Measurements from ENCODE around the gene XRCC3.
"Not testable (repeated sequence)": the region's sequence is repeated elsewhere in the genome, so short reads cannot be mapped to it uniquely, and the experiment has no call there.

Gene XRCC3

DNA sequence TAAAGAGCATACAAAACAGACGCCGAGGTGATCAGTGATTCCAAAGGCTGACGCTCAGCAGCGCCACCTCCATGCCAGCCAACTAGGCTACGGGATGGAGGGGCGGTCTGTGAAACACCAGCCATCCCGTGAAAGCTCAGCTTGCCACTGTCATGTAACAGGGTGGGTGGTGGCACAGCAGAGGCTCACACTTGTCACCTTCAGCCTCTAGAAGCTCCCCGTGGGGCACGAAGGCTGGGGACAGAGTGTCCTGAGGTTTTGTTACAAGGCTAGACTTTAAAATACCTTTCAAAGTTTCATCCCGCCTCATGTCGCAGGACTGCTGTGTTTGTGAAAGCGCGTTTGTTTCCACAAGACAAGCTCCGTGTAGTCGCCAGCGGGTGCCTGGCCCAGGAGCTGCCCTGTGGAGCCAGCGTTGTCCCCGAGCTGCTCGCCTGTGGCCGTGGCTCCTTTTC lies 20.7 kb downstream of the XRCC3 start:
- no peak for DNase-seq (ENCODE audit: low spot score)

DNA sequence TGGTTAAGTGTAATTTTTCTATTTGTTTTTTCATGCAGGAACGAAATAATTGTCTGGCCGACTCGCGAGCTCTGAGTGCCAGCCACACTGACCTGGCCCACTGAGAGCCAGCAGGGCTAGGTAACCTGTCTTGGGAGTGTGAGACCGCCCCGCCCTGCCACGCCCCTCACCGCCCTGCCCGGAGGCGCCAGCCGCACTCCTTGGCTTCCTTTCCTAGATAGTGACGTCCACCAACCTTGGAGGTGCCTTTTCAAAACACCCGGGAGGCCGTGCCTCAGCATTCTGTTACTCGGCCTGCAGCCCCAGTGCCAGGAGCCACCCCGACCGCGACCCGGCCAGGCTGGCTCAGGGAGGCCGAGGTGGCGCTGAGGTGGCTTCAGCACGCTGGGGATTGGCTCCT lies 21.7 kb downstream of the XRCC3 start:
- DNase-seq (ENCODE audit: low spot score): no peak

DNA sequence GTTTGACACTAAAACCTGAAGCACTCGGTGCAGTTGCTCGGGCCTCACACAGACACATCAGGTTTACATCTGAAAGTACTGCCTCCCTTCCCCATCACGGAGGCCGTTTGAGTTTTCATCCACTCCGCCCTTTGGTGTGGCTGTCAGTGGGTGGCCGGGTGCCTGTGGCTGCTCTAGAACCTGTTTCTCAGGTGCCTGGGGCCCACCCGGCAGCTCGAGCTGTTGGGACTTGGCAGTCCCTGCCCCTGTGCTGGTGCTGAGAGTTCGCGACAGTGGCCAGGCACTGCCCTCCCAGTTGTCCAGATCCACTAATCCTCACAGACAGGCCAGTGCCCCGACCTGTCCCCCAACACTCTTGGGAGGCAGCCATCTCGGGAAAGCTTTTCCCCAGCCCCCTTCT lies 22.4 kb downstream of the XRCC3 start:
- DNase-seq (ENCODE audit: low spot score): no peak

DNA sequence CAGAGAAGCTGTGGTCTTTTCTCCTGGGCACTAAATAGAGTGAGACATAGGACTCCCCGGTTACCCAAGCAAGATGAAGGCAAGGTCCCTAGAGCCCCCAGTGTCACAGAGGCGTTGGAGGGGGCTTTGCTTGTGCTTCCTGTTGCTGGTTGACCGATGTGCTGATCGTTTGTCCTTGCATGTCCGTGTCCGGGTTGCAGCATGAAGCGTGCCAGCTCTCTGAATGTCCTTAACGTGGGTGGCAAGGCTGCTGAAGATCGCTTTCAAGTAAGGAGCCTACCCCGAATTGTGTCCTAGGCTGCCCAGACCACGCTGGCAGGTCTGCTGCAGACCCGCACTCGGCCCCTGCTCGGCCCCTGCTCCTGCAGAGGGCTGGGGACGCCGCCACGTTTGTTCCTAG lies 23.1 kb downstream of the XRCC3 start:
- no peak for DNase-seq (ENCODE audit: low spot score)

DNA sequence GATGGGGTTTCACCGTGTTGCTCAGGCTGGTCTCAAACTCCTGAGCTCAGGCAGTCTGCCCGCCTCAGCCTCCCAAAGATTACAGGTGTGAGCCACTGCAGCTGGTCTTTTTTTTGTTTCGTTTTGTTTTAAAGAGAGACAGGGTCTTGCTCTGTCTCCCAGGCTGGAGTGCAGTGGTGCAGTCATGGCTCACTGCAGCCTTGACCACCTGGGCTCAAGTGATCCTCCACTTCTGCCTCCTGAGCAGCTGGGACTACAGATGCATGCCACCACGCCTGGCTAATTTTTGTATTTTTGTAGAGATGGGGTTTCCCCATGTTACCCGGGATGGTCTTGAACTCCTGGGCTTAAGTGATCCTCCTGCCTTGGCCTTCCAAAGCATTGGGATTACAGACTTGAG lies 23.6 kb downstream of the XRCC3 start:
- DNase-seq (ENCODE audit: low spot score): not testable (repeated sequence)

DNA sequence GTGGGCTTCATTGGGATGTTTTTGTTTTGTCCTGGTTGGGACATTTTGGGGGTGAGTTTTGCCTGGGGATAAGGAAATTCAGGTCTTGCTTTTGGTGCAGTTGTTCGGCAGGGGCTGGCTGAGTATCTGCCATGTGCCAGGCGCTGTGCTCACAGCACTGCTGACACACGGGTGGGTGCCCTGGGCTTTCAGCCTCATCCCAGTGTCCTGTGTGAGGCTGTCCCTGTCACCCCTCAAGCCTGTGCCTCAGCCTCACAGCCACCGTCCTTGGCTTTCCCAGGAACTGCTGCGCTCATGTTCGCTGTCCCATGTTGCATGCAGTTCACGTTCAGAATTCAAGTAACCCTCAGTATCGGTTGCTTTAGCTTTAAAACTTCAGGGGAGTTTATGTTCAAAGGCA lies 24.9 kb downstream of the XRCC3 start:
- DNase-seq (ENCODE audit: low spot score): no peak

DNA sequence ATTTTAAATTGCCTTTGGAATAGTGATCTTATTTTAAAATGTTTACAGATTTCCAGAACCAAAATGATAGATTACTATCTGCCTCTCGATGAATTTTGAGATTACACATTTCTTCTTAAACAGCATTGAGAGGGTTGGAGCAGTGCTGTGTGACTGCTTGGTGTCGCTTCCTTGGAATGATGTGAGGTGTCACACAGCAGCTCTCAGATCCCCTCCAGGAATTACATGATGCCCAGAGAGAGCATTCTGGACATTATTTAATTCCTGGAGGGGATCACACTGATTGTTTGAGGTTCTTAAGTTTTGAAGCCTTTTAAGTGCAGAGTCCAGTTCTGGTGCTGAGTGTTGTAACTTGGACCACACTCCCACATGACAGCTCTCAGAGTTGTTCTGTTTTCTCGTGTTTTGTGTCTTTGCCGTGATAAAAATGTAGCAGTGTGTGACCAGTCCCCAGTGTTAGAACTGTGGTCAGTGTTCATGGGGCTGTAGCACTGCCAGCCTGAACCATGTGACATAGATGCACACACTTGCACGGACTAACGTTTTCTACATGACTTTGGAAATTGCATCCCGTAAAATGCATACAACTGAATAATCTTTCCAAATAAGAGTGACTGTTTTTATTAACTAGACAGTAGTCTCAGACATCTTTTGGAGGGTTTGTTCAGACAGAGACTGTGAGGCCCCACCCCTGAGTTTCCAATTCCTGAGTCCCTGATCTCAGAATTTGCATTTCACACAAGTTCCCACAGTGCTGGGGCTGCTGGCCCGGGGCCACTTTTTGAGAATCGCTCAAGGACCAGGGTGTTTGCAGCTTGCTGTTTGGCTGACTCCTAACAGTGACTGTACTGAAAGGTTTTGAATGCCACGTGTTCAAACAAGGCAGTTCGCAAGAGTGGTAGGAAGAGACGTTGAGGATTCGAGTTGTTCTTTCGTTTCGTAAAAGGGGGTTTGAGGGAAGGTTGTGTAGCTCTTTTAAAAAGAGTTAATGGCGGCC lies 26.0 kb downstream of the XRCC3 start:
- DNase-seq (ENCODE audit: low spot score): no peak

DNA sequence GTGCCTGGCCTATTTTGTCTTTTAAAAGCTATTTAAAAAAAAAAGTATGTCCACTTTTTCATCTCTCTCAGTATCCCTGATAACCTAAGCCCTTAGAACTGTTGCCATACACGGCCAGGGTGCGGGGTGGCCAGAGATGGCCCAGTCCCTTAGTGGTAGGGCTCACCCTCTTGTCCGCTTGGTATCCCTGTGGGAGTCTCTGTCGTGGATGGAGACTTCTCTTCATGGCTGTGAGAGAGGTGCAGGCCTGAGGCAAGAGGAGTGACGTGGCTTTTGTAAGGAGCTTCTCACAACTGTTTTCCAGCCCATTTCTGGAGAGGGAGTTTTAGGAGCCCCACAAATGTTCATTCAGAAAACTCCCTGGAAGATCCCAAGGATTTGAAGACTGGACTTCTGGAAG lies 26.8 kb downstream of the XRCC3 start:
- no peak for DNase-seq (ENCODE audit: low spot score)

DNA sequence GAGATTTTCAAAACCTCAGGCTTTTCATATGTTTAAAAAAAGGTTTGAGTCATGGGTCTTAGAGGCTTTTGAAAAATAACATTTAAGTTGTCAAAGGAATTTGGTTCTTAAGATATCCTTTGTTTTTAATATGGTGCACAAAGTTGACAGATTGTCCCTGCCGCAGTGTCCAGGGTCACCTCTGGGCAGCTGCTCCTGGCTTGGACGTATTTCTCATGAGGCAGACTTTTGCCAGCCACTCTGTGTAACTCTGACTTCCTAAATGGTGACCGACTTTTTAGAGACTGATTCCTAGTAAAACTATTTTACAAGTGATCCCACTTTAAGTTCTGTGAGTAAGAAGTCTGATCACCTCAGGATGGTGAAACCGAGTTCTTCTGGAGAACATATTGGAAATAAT lies 27.5 kb downstream of the XRCC3 start:
- DNase-seq (ENCODE audit: low spot score): no peak

DNA sequence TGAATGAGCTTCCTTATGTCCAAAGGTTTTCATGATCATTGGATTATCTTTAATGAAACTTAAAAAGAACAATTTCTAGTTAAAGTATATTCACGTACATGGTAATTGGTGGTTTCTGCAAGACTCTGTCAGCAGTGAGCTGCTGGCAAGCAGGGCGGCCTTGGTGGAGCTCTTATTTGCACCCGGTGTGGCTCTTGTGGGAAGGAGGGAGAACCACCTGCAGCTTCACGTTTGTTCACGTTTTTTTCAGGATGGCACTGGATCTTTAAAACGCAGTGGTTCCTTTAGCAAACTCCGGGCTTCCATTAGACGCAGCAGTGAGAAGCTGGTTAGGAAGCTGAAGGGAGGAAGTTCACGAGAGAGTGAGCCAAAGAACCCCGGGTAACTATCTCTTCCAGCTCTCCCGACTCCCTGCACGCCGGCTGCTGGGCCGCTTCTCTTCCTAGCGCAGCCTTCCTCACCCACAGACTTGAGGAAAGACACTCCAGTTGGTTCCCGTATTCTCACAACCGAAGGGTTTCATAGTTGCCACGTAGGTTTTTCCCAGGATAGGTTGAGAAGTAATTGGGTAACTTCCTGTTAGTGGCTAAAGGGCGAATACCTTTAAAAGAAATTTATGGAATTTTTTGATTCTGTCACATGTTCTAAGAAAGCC lies 28.3 kb downstream of the XRCC3 start:
- no peak for DNase-seq (ENCODE audit: low spot score)

DNA sequence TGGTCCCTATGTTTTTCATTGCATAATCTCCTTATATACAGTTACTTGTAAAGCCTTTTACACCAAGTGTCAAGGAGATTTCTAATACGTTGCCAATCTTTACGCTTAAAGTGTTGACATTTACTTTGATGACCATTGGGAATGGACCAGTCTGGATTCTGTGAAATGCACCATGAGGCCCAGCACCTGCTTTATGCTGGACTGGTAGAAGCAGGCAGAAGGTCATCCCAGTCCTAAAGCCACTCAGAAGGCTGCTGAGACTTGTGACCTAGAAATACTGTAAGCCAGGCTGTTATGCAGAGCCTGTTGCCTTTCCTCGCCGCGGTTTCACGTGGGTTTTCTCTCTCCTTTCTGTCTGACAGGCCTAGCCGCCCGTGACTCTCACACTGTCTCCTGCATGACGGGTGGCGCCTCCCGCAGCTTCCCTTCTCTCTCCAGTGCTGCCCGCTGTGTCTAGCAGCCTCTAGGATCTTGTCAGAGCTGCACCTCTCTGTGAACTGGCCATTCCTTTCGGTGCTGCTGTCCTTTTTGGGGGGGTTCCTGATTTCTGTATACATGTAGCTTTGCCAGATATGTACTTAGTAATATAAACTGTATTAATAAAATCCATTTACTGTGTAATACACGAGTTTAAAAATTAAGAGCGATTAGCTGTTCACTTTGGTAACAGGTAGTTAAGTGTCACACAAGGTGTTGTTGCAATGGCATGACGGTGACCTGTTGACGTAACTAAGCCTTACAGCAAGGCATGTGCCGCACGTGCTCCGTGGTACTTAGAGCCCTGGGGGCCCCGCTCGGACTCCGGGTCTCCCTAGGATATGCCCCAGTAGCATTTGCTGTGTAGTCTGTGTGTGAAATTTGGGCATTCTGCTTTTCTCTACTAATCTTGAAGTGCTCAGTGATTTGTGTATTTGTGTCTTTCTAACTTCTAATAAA lies 29.7 kb downstream of the XRCC3 start:
- DNase-seq (ENCODE audit: low spot score): no peak

DNA sequence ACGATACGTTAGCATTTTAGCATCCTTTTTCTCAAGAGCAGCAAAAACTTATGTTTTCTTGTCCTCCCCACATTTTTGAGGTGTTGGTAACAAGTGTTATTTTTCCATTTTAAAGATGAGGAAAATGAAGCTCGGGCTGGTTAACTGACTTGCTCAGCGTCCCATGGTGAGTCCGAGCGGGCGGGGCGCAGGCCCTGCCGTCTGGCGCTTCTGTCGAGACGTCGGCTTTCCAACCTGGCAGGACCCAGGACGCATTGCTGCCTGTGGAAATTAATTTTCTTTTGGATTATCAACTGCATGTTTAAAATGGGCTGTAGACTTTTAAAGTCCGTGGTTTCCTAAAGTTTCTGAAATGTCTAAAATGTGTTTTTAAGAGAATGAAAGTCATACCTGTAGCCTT lies 30.4 kb downstream of the XRCC3 start:
- DNase-seq (ENCODE audit: low spot score): no peak

DNA sequence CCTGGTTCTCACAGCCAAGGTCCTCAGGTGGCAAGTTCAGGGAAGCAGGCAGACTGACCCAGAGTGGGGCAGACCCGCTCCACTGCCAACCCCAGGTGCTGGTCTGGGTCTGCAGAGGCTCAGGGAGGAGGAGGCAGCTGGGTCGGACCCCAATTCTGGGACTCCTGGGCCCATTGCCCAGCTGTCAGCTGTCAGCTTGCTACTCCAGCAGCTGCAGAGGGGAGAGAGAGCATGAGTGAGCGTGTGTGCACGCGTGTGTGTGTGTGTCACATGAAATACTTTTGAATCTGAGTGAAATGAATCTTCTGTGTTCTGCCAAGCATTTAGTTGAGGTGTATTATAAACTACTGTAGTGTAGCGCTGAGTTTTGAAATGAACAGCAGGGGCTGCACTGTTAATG lies 30.8 kb downstream of the XRCC3 start:
- DNase-seq (ENCODE audit: low spot score): no peak

DNA sequence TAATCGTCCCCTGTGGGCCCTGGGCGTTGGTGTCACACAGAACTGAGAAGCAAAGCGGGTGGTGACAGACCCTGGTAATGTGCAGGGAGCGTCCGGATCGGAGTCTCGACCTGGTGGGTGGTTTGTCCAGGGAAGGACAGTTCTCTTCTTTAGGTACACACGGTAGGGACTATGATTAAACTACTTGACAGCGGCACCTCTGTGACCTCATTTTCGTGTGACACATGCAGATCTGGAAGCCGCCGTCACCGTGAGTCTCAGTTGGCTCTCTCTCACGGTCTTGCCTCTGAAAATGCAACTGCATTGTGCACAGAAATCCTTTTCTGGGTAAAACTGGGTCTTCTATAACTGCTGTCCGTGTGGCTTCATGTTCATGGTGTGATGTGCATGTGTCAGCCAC lies 32.1 kb downstream of the XRCC3 start:
- no peak for DNase-seq (ENCODE audit: low spot score)

DNA sequence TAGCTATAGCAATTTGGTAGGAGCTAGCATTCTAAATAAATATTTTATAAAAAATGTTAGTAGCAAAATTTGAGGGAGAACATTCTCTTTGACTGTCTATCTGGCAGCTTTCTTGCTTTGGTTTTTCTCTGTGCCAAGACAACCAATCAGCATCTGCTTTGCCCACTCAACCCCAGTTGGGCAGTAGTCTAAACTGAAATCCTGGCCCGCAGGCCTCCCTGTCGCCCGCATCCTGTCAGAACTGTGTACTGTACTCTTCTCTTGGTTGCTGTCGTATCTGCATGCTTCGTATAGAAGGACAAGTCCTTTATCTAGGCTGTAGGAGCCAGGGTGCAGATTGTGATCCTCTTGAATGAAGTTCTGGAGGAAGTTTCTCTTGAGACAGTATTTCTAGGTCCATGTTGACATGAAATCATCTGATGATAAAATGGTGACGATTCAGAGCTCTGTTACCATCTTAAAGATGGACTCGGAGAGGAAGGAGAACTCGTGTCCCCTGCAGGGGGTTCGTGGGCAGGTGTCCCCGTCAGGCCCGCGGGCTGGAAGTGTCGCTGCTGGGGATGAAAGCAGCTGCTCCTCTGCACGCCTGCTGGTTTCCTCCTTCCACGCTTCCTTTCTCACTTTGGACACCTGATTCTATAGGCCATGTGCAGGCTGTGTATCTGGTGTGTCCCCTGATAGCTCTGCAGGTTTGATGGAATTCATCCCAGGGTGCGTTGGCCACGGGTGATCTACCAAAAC lies 34.6 kb downstream of the XRCC3 start:
- DNase-seq (ENCODE audit: low spot score): no peak

DNA sequence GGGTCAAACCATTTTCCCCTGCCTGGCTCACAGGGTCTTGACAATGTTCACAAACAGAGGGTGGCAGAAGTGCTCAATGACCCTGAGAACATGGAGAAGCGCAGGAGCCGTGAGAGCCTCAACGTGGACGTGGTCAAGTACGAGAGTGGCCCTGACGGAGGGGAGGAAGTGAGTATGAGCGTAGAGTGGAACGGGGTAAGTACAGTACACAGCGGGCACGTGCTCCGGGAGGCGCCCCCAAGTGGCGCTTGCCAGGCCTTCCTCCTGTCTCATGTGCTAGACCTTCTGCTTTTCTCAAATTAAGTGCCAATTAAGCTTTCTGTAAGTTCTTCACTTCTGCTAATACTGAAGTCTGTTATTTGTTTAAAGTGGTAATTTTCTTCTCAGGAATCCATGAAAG lies 35.9 kb downstream of the XRCC3 start:
- peak; percentile 23 for DNase-seq (ENCODE audit: low spot score)

DNA sequence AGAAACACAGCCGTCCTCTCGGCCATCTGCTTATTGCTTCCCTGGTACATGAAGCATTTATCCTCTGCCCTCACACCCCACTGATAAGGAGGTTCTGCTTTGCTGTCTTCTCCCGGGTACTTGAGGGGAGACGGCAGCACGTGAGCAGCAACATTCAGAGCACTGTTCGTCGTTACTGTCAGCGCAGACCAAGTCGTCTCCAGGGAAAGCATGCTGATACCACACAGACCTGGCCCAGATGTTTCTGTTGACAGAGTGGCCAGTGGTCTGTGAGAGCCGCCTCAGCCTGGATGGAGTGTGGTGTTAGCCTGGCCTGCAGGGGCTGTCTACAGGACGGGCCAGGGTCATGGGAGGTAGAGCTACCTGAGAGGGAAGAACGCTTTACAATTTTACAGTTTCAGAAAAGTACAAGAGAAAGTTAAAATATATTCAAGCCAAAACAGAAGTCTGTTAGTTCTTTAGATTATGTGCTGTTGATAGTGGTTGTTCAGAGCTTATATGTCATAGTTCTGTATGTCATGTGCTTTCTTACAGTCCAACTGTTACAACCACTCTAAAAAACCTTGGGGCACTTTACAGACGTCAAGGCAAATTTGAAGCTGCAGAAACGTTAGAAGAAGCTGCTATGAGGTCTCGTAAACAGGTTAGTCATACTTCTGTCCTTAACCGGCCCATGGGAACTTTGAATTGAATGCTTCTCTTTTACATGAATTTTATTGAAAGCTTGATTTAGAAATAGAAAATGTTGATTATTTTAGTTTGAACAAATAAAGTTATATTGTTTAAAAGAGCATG lies 38.2 kb downstream of the XRCC3 start:
- DNase-seq (ENCODE audit: low spot score): no peak

DNA sequence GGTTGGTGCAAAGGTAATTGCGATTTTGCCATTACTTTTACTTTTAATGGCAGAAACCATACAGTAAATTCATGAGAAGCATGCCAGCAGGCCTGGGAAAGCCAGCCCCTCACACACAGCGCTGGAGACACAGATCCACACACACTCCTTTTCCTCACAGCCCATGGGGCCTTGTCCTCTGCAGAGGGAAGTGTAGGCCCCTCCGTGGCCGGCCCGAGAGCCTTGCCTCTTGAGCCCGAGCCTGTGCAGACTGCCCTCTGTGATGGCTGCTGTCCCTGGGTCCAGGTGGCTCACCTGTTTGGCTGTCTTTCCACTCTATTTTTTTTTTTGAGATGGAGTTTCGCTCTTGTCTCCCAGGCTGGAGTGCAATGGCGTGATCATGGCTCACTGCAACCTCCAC lies 39.3 kb downstream of the XRCC3 start:
- DNase-seq (ENCODE audit: low spot score): no peak

DNA sequence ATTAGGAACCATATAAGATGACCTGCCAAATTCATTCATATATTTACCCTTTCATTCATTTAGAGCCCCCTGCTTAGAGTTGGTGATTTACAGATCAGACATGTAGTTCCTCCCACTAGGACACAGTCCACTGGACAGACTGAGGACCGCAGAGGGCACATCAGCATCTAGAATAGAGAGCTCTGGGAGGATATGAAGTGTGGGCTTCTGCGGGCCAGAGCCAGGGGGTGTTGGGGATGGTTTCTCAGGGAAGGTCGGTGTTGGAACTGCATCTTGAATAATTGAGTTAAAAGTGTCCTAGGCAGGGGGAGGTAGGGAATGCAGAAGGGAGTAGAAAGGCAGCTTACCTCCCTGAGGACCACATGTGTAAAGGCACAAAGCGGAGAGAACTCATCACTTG lies 43.3 kb downstream of the XRCC3 start:
- no peak for DNase-seq (ENCODE audit: low spot score)

DNA sequence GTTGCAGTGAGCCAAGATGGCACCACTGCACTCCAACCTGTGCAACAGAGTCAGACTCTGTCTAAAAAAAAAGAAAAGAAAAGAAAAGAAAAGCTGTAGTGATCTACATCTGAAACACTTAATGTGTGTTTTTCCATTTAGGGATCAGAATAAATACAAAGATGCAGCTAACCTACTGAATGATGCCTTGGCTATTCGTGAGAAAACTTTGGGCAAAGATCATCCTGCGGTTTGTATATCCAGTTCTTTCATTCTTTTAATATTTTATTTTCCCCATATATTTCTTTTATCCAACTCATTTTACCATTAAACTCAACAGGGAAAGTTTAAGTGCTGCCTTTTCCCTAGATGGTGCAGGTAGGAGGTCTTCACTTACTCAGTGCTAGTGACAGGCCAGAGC lies 45.9 kb downstream of the XRCC3 start:
- no peak for DNase-seq (ENCODE audit: low spot score)

DNA sequence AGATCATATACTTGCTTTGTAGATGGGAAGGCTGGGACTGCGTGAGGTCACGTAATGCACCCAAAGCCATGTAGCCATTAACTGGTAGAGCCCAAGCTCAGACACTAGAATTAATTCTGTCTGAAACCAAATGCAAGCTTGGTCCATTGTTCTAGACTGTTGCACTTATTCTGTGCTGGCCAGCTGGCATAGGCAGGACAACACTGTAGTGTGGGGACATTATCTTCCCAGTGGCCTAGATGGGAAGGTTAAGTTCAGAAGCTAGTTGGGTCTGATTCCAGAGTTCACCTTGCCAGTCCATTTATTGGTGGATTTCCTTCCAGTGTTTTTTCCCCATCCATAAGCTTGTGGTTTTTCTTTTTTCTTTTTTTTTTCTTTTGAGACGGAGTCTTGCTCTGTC lies 47.1 kb downstream of the XRCC3 start:
- DNase-seq (ENCODE audit: low spot score): no peak

Data from CD4-positive, alpha-beta T cell treated with Interleukin-15 for 4 hours (primary cell).